HG03045 (cell line): Measurements from ENCODE around the gene PIK3R5.
"Not testable (repeated sequence)": the region's sequence is repeated elsewhere in the genome, so short reads cannot be mapped to it uniquely, and the experiment has no call there.

ENCODE experiments used
- ATAC-seq: cut with Tn5 transposase; IDR thresholded peaks from one replicate; pipeline ENCODE4 v1.9.1; 2021; ENCODE audit warnings: mild to moderate bottlenecking, moderate library complexity; ENCODE audit not compliant: unreplicated experiment

Gene PIK3R5

GRCh38 chr17:8985054-8985701 lies 19.7 kb upstream of the PIK3R5 start:
- no peak for ATAC-seq

- not testable (repeated sequence) for ATAC-seq
Measured at GRCh38 chr17:8984225-8984624, 18.7 kb upstream of the PIK3R5 start.

GRCh38 chr17:8981443-8981842 lies 15.9 kb upstream of the PIK3R5 start:
- ATAC-seq: no peak

GRCh38 chr17:8979715-8980114 lies 14.2 kb upstream of the PIK3R5 start:
- no peak for ATAC-seq

- ATAC-seq: no peak
Measured at GRCh38 chr17:8976638-8977037, 11.1 kb upstream of the PIK3R5 start.

GRCh38 chr17:8975091-8975725 lies 9.7 kb upstream of the PIK3R5 start:
- no peak for ATAC-seq

GRCh38 chr17:8969901-8970300 lies 4.4 kb upstream of the PIK3R5 start:
- ATAC-seq: no peak

- ATAC-seq: no peak
Measured at GRCh38 chr17:8968503-8968902, 3.0 kb upstream of the PIK3R5 start.

- ATAC-seq: no peak
Measured at GRCh38 chr17:8967861-8968260, 2.4 kb upstream of the PIK3R5 start.

GRCh38 chr17:8966926-8967325 lies 1.4 kb upstream of the PIK3R5 start:
- ATAC-seq: no peak

GRCh38 chr17:8964801-8965393 lies 610 bp downstream of the PIK3R5 start:
- ATAC-seq: peak; percentile 15

- ATAC-seq: no peak
Measured at GRCh38 chr17:8963647-8964258, 1.8 kb downstream of the PIK3R5 start.

GRCh38 chr17:8963014-8963413 lies 2.5 kb downstream of the PIK3R5 start:
- no peak for ATAC-seq

- no peak for ATAC-seq
Measured at GRCh38 chr17:8961829-8962228, 3.7 kb downstream of the PIK3R5 start.

GRCh38 chr17:8960325-8961140 lies 5.0 kb downstream of the PIK3R5 start:
- no peak for ATAC-seq

- no peak for ATAC-seq
Measured at GRCh38 chr17:8959312-8959918, 6.1 kb downstream of the PIK3R5 start.

- ATAC-seq: no peak
Measured at GRCh38 chr17:8957721-8958120, 7.8 kb downstream of the PIK3R5 start.

- ATAC-seq: no peak
Measured at GRCh38 chr17:8956465-8956902, 9.0 kb downstream of the PIK3R5 start.

- ATAC-seq: no peak
Measured at GRCh38 chr17:8955021-8955959, 10.2 kb downstream of the PIK3R5 start.

- ATAC-seq: no peak
Measured at GRCh38 chr17:8954339-8954738, 11.2 kb downstream of the PIK3R5 start.
